Astrocyte (in vitro differentiated cells and primary cell): ENCODE data around the gene EPB41L1. TPM values are rescaled to one million over a fixed set of nuclear protein-coding genes. Genes with fewer than 3 reads are reported as not detected.

Experiments used
- DNase-seq: peaks from one replicate; pipeline ENCODE4 v3.0.0-alpha.2; 2010; ENCODE audit warnings: low read depth
- FAIRE-seq: peaks from 2 replicates; lab custom pipeline; 2011; peaks lifted over from hg19 to GRCh38; lab: Jason Lieb, UNC
- H2AFZ ChIP-seq: 2 replicates; pipeline ENCODE4 v1.6.0; 2012; ENCODE audit warnings: low read depth, low read length, inconsistent platforms
- H3K27ac ChIP-seq: 2 replicates; pipeline ENCODE4 v1.5.1; 2011; ENCODE audit warnings: low read depth, low read length, inconsistent platforms
- H3K27me3 ChIP-seq: 2 replicates; pipeline ENCODE4 v1.6.0; 2011; ENCODE audit warnings: low read length, inconsistent platforms; ENCODE audit not compliant: insufficient read depth
- H3K36me3 ChIP-seq: 2 replicates; pipeline ENCODE4 v1.5.1; 2011; ENCODE audit warnings: low read length, inconsistent platforms; ENCODE audit not compliant: insufficient read depth
- H3K4me1 ChIP-seq: 2 replicates; pipeline ENCODE4 v1.5.1; 2011; ENCODE audit warnings: low read length, inconsistent platforms; ENCODE audit not compliant: insufficient read depth
- H3K4me2 ChIP-seq: 2 replicates; pipeline ENCODE4 v1.6.0; 2012; ENCODE audit warnings: low read length, inconsistent platforms
- H3K4me3 ChIP-seq: 2 replicates; pipeline ENCODE4 v1.5.1; 2011; ENCODE audit warnings: low read depth, mild to moderate bottlenecking, low read length, inconsistent platforms; ENCODE audit not compliant: insufficient read depth
- H3K79me2 ChIP-seq: 2 replicates; pipeline ENCODE4 v1.6.0; 2012; ENCODE audit warnings: mild to moderate bottlenecking, low read length, inconsistent platforms; ENCODE audit not compliant: insufficient read depth
- H3K9ac ChIP-seq: 2 replicates; pipeline ENCODE4 v1.6.0; 2012; ENCODE audit warnings: mild to moderate bottlenecking, low read length, inconsistent platforms
- H3K9me3 ChIP-seq: 2 replicates; pipeline ENCODE4 v1.5.1; 2012; ENCODE audit warnings: low read depth, mild to moderate bottlenecking, low read length, inconsistent platforms; ENCODE audit not compliant: insufficient read depth
- H4K20me1 ChIP-seq: 2 replicates; pipeline ENCODE4 v1.6.0; 2012; ENCODE audit warnings: low read length, inconsistent platforms; ENCODE audit not compliant: insufficient read depth
- H3K27ac Mint-ChIP-seq: one replicate; pipeline ENCODE4 v1.8.0; 2021; ENCODE audit warnings: mild to moderate bottlenecking, mixed read lengths; ENCODE audit not compliant: unreplicated experiment
- H3K27me3 Mint-ChIP-seq: one replicate; pipeline ENCODE4 v1.8.0; 2021; ENCODE audit warnings: low read depth, mixed read lengths; ENCODE audit not compliant: unreplicated experiment
- H3K36me3 Mint-ChIP-seq: one replicate; pipeline ENCODE4 v1.8.0; 2021; ENCODE audit warnings: low read depth, mixed read lengths; ENCODE audit not compliant: unreplicated experiment
- H3K4me1 Mint-ChIP-seq: one replicate; pipeline ENCODE4 v1.8.0; 2021; ENCODE audit warnings: low read depth, mixed read lengths; ENCODE audit not compliant: unreplicated experiment
- H3K4me3 Mint-ChIP-seq: one replicate; pipeline ENCODE4 v1.8.0; 2021; ENCODE audit warnings: mild to moderate bottlenecking, moderate library complexity, mixed read lengths; ENCODE audit not compliant: unreplicated experiment
- H3K9me3 Mint-ChIP-seq: one replicate; pipeline ENCODE4 v1.8.0; 2021; ENCODE audit warnings: mild to moderate bottlenecking, mixed read lengths; ENCODE audit not compliant: unreplicated experiment
- CTCF ChIP-seq: IDR thresholded peaks from 2 replicates; pipeline ENCODE4 v1.5.1; 2011; ENCODE audit warnings: low read depth, mild to moderate bottlenecking, inconsistent platforms, low read length, moderate library complexity; ENCODE audit not compliant: insufficient read depth
- EZH2 ChIP-seq: IDR thresholded peaks from 2 replicates; pipeline ENCODE4 v1.6.1; 2012; ENCODE audit warnings: mild to moderate bottlenecking, low read length, inconsistent platforms; ENCODE audit not compliant: insufficient read depth
- total RNA-seq: library from RNA; stranded (reverse); gene quantifications from 2 replicates; pipeline ENCODE4 v1.2.1, GENCODE V29; 2021

The EPB41L1 gene
- total RNA-seq, 1 donor from 2014 or later, result 39.4 TPM

GRCh38 chr20:36267605-36268381, 113.3 kb downstream of the EPB41L1 start:
- Histone ChIP-seq H2AFZ (no peak overlapping the region), H3K36me3 (no peaks in the 10 kb centered on the region), H3K27me3 (no peaks in the 10 kb centered on the region), H3K9me3 (no peaks in the 10 kb centered on the region), H3K9ac (no peak overlapping the region), H3K4me3 (no peak overlapping the region), H3K79me2 (no peaks in the 10 kb centered on the region), H3K27ac (no peak overlapping the region), H3K4me2 (no peak overlapping the region), H3K4me1 (no peaks in the 10 kb centered on the region), H4K20me1 (no peaks in the 10 kb centered on the region)
- TF ChIP-seq EZH2, result no peak
- H3K27me3 Mint-ChIP-seq, result peaks cover 9% of the 10 kb centered on the region
- DNase-seq, result no peak
- FAIRE-seq, result no peak
- H3K4me3 Mint-ChIP-seq, result no peak overlapping the region
- no peaks in the 10 kb centered on the region for H3K36me3 Mint-ChIP-seq
- H3K4me1 Mint-ChIP-seq, result peaks cover 7% of the 10 kb centered on the region
- H3K27ac Mint-ChIP-seq, result no peak overlapping the region
- no peaks in the 10 kb centered on the region for H3K9me3 Mint-ChIP-seq

- H3K9ac ChIP-seq, result no peak overlapping the region
- no peaks in the 10 kb centered on the region for H3K79me2 ChIP-seq
- H3K27ac Mint-ChIP-seq, result no peak overlapping the region
- H3K4me3 ChIP-seq, result no peak overlapping the region
- TF ChIP-seq CTCF (no peak), EZH2 (no peak)
- H3K9me3 Mint-ChIP-seq, result no peaks in the 10 kb centered on the region
- H3K4me3 Mint-ChIP-seq, result peak overlapping the region; percentile 62
- no peak overlapping the region for H2AFZ ChIP-seq
- H3K4me2 ChIP-seq, result no peak overlapping the region
- no peaks in the 10 kb centered on the region for H4K20me1 ChIP-seq
- no peaks in the 10 kb centered on the region for H3K36me3 Mint-ChIP-seq
- peaks cover 3% of the 10 kb centered on the region for H3K27me3 ChIP-seq
- peaks cover 9% of the 10 kb centered on the region for H3K27me3 Mint-ChIP-seq
- peaks cover 7% of the 10 kb centered on the region for H3K4me1 Mint-ChIP-seq
- H3K4me1 ChIP-seq, result no peaks in the 10 kb centered on the region
- no peaks in the 10 kb centered on the region for H3K36me3 ChIP-seq
- FAIRE-seq (no peak), DNase-seq (no peak)
- H3K27ac ChIP-seq, result no peak overlapping the region
- H3K9me3 ChIP-seq, result no peaks in the 10 kb centered on the region
These were observed 114.2 kb downstream of the EPB41L1 start for GRCh38 chr20:36268440-36269342.

GRCh38 chr20:36269507-36269906, 115.0 kb downstream of the EPB41L1 start:
- Histone ChIP-seq H3K4me3 (no peak overlapping the region), H4K20me1 (no peaks in the 10 kb centered on the region), H3K27me3 (peaks cover 5% of the 10 kb centered on the region), H3K79me2 (no peaks in the 10 kb centered on the region), H3K36me3 (no peaks in the 10 kb centered on the region), H3K4me2 (no peak overlapping the region), H3K9ac (no peak overlapping the region), H3K27ac (no peak overlapping the region), H3K4me1 (no peaks in the 10 kb centered on the region), H2AFZ (no peak overlapping the region), H3K9me3 (no peaks in the 10 kb centered on the region)
- FAIRE-seq, result no peak
- TF ChIP-seq CTCF (no peak), EZH2 (no peak)
- peaks cover 6% of the 10 kb centered on the region for H3K27me3 Mint-ChIP-seq
- no peaks in the 10 kb centered on the region for H3K36me3 Mint-ChIP-seq
- no peak overlapping the region for H3K27ac Mint-ChIP-seq
- H3K4me3 Mint-ChIP-seq, result no peak overlapping the region
- peaks cover 7% of the 10 kb centered on the region for H3K4me1 Mint-ChIP-seq
- H3K9me3 Mint-ChIP-seq, result no peaks in the 10 kb centered on the region
- DNase-seq, result no peak
